Smooth muscle cell (in vitro differentiated cells): Measurements from ENCODE around the gene ACSF2. TPM values are rescaled to one million over a fixed set of nuclear protein-coding genes. Genes with fewer than 3 reads are reported as not detected.

Experiments used
- DNase-seq: peaks from one replicate; lab custom pipeline; 2025; ENCODE audit not compliant: unreplicated experiment; lab: John Stamatoyannopoulos, UW
- H2AFZ ChIP-seq: fragments of 200-600 bp; sonication (generic); 2 replicates; pipeline ENCODE4 v1.6.0; 2016; ENCODE audit warnings: antibody characterized with exemption, low read depth, mild to moderate bottlenecking
- H3F3A ChIP-seq: fragments of 200-600 bp; sonication (generic); 2 replicates; pipeline ENCODE4 v1.6.0; 2017; ENCODE audit warnings: antibody characterized with exemption, low read depth
- H3K27ac ChIP-seq: fragments of 200-600 bp; sonication (generic); 2 replicates; pipeline ENCODE4 v1.5.1; 2016; ENCODE audit warnings: low read depth, mild to moderate bottlenecking
- H3K27me3 ChIP-seq: fragments of 200-600 bp; sonication (generic); 2 replicates; pipeline ENCODE4 v1.6.1; 2016; ENCODE audit warnings: low read depth, mild to moderate bottlenecking
- H3K36me3 ChIP-seq: fragments of 200-600 bp; sonication (generic); 2 replicates; pipeline ENCODE4 v1.5.1; 2016; ENCODE audit warnings: low read depth
- H3K4me1 ChIP-seq: fragments of 200-600 bp; sonication (generic); 2 replicates; pipeline ENCODE4 v1.5.1; 2016; ENCODE audit warnings: low read depth
- H3K4me2 ChIP-seq: fragments of 200-600 bp; sonication (generic); 2 replicates; pipeline ENCODE4 v1.6.0; 2016; ENCODE audit warnings: mild to moderate bottlenecking
- H3K4me3 ChIP-seq: fragments of 200-600 bp; sonication (generic); 2 replicates; pipeline ENCODE4 v1.5.1; 2016; ENCODE audit warnings: mild to moderate bottlenecking
- H3K79me2 ChIP-seq: fragments of 200-600 bp; sonication (generic); 2 replicates; pipeline ENCODE4 v1.6.0; 2016; ENCODE audit warnings: low read depth, mild to moderate bottlenecking
- H3K9ac ChIP-seq: fragments of 200-600 bp; sonication (generic); 2 replicates; pipeline ENCODE4 v1.6.0; 2016; ENCODE audit warnings: low read depth
- H3K9me3 ChIP-seq: fragments of 200-600 bp; sonication (generic); replicated peaks from 2 replicates; pipeline ENCODE4 v1.5.1; 2016; ENCODE audit warnings: low read depth
- H4K20me1 ChIP-seq: fragments of 200-600 bp; sonication (generic); 2 replicates; pipeline ENCODE4 v1.6.0; 2016; ENCODE audit warnings: low read depth
- CTCF ChIP-seq: fragments of 200-600 bp; sonication (generic); IDR thresholded peaks from 2 replicates; pipeline ENCODE4 v1.5.1; 2017; ENCODE audit warnings: borderline replicate concordance, mild to moderate bottlenecking, antibody characterized with exemption; ENCODE audit not compliant: insufficient read depth, poor library complexity, severe bottlenecking
- WGBS: methylation state at CpG from one replicate; pipeline ENCODE4 v1.1.7; 2016; ENCODE audit warnings: low lambda C conversion rate; 5-methylcytosine and 5-hydroxymethylcytosine counted together
- polyA plus RNA-seq: library from polyadenylated mRNA; unstranded; fragments of >200 nt; fragmentation: Nextera tagmentation; extraction: Ambion mirVana; gene quantifications from 2 replicates; pipeline ENCODE4 v1.2.1, GENCODE V29; 2016
- total RNA-seq: library from RNA; depleted of rRNA; stranded (reverse); fragments of >200 nt; gene quantifications from 2 replicates; pipeline ENCODE4 v1.2.3, GENCODE V29; 2014

The ACSF2 gene
- total and polyA plus RNA-seq, 2 experiments from 2014 or later = 13.7 to 16.8 TPM

GRCh38 chr17:50476545-50477315, 50.7 kb downstream of the ACSF2 start:
- H4K20me1 ChIP-seq = peaks cover 12% of the 10 kb centered on the region
- H3K4me1 ChIP-seq = peaks cover 5% of the 10 kb centered on the region
- peaks cover 19% of the 10 kb centered on the region for H3K27me3 ChIP-seq
- DNase-seq = no peak
- no peak overlapping the region for H3K4me2 ChIP-seq
- no peaks in the 10 kb centered on the region for H3K9me3 ChIP-seq
- H3F3A ChIP-seq = peaks cover 6% of the 10 kb centered on the region
- no peak overlapping the region for H3K27ac ChIP-seq
- H3K36me3 ChIP-seq = no peaks in the 10 kb centered on the region
- peaks cover 14% of the 10 kb centered on the region for H3K79me2 ChIP-seq
- H2AFZ ChIP-seq = no peak overlapping the region
- TF ChIP-seq CTCF = no peak
- H3K4me3 ChIP-seq = no peak overlapping the region
- H3K9ac ChIP-seq = no peak overlapping the region
- 92% methylated on average over 18 of the region's 18 CpGs for WGBS

- Histone ChIP-seq H3F3A (peaks cover 6% of the 10 kb centered on the region), H2AFZ (peak overlapping the region; percentile 85), H3K79me2 (peaks cover 14% of the 10 kb centered on the region), H3K4me3 (peak overlapping the region; percentile 78), H3K9me3 (no peaks in the 10 kb centered on the region), H4K20me1 (peaks cover 12% of the 10 kb centered on the region), H3K4me1 (peaks cover 5% of the 10 kb centered on the region), H3K9ac (no peak overlapping the region), H3K4me2 (peak overlapping the region; percentile 97), H3K27ac (peak overlapping the region; percentile 38), H3K27me3 (peaks cover 19% of the 10 kb centered on the region), H3K36me3 (no peaks in the 10 kb centered on the region)
- no peak for TF ChIP-seq CTCF
- WGBS = 86% methylated on average over 7 of the region's 7 CpGs
- no peak for DNase-seq
Measured at GRCh38 chr17:50477976-50478375, 52.0 kb downstream of the ACSF2 start.

DNA sequence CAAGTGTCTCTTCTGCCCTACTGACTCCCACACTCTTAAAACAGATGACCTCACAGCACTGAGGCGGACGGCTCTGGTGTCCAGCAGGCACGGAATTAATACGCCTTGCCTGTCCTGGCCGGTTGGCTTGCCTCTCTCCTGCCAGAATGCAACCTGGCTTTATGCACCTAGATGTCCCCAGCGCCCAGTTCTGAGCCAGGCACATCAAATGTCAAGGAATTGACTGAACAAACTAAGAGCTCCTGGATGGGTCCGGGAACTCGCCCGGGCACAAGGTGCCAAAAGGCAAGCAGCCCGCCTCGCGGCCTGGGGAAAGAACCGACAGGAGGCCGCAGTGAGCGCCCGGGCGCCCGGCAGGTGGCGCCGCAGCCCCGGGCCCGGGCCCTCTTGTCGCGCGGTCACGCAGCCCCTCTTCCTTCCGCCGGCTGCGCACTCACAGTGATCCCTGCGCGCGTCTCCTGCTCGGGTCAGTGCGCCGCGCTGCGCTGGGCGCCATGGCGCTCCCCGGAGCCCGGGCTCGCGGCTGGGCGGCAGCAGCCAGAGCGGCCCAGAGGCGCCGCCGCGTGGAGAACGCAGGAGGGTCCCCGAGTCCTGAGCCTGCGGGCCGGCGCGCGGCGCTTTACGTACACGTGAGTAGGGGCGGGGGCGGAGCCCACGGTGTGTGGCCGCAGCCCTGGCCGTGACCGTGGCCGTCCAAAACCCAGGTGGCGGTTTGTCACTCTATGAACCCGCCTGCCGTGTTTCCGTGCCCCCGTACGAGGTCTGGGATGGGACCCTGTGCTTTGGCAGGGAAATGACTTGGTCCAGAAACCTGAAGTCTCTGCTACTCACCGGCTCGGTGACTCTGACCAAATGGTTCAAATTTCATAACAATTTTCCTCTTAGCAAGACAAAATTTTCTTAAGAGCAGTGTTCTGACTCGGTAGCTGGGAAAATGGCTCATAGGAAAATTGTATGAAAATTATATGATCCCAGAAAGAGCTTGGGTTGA, 52.7 kb downstream of the ACSF2 start, which contains the start of gene RSAD1:
TSS of gene RSAD1 (plus strand) at position 470 of the 991 bp plus-strand sequence. CDS start at position 495, 25 bp downstream.
- Histone ChIP-seq H3K27ac (peak within 1 kb of the TSS; percentile 61), H2AFZ (peak within 1 kb of the TSS; percentile 85), H3K4me1 (peaks cover 5% of the 10 kb centered on the region), H3K27me3 (peaks cover 19% of the 10 kb centered on the region), H3K4me3 (peak within 1 kb of the TSS; percentile 78), H3K4me2 (peak within 1 kb of the TSS; percentile 97), H3F3A (peaks cover 6% of the 10 kb centered on the region), H3K9me3 (no peaks in the 10 kb centered on the region), H3K9ac (peak within 1 kb of the TSS; percentile 55), H3K36me3 (no peaks in the 10 kb centered on the region), H4K20me1 (peaks cover 12% of the 10 kb centered on the region), H3K79me2 (peaks cover 14% of the 10 kb centered on the region)
- 3% methylated on average over 69 of the region's 75 CpGs for whole genome bisulfite sequencing
- TF ChIP-seq CTCF = peak; percentile 80
- DNase-seq = peak; percentile 63
